Measurements from ENCODE around the gene SMCO2. TPM values are rescaled to one million over a fixed set of nuclear protein-coding genes. Genes with fewer than 3 reads are reported as not detected.

SMCO2 gene
- total RNA-seq, 1 donor from 2014 or later, result 0.46 TPM

DNA sequence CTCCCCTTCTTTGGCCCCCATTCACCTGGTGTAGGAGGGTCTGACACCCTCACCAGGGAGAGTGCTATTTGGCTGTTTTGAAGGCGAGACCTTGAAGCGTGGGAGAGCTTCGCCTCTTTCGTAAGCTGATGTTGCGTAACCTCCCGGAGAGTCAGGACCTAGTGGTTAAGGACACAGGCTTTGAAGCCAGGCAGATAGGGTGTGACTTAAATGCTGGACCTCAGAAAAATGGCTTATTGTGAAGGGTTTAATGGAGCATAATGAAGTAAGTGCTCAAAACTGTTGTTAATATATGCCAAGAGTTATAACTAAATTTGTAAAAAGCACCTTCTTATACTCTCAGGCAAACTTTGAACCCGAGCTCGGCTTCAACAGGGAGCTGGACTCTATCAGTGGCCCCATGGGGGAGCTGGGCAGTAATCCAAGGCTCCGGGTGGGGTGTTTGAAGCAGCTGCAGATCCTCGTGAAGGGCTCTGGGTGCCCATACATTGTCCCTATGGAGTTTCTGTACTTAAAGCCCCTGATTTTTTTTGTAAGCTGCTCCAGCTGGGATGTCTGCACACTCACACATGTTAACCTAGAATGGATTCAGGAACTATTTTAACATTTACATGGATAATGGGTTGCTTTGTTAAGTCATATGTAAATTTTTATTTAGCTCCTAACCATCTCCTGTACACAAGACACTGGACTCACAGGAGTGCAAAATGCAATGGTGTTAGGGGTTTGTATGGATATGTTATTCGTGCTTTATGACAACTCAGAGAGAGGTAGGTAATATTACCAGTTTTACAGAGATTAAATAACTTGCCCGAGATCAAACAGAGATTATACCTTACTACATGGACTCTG is 103.5 kb downstream of the SMCO2 start:
- H3K9me3 Mint-ChIP-seq (ENCODE audit: unreplicated experiment), result no peaks in the 10 kb centered on the region
- H3K4me3 Mint-ChIP-seq (ENCODE audit: unreplicated experiment), result no peak overlapping the region
- peaks cover 12% of the 10 kb centered on the region for H3K36me3 Mint-ChIP-seq (ENCODE audit: low read depth, unreplicated experiment)
- TF ChIP-seq, protein P1, sequence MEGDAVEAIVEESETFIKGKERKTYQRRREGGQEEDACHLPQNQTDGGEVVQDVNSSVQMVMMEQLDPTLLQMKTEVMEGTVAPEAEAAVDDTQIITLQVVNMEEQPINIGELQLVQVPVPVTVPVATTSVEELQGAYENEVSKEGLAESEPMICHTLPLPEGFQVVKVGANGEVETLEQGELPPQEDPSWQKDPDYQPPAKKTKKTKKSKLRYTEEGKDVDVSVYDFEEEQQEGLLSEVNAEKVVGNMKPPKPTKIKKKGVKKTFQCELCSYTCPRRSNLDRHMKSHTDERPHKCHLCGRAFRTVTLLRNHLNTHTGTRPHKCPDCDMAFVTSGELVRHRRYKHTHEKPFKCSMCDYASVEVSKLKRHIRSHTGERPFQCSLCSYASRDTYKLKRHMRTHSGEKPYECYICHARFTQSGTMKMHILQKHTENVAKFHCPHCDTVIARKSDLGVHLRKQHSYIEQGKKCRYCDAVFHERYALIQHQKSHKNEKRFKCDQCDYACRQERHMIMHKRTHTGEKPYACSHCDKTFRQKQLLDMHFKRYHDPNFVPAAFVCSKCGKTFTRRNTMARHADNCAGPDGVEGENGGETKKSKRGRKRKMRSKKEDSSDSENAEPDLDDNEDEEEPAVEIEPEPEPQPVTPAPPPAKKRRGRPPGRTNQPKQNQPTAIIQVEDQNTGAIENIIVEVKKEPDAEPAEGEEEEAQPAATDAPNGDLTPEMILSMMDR (IDR thresholded peaks at IDR 0.05; ENCODE audit: unreplicated experiment), result no peak
- no peak for DNase-seq (ENCODE audit: low spot score)
- peaks cover 48% of the 10 kb centered on the region for H3K4me1 Mint-ChIP-seq (ENCODE audit: unreplicated experiment)
- H3K27ac Mint-ChIP-seq (ENCODE audit: unreplicated experiment), result no peak overlapping the region
- H3K27me3 Mint-ChIP-seq (ENCODE audit: unreplicated experiment), result no peaks in the 10 kb centered on the region

DNA sequence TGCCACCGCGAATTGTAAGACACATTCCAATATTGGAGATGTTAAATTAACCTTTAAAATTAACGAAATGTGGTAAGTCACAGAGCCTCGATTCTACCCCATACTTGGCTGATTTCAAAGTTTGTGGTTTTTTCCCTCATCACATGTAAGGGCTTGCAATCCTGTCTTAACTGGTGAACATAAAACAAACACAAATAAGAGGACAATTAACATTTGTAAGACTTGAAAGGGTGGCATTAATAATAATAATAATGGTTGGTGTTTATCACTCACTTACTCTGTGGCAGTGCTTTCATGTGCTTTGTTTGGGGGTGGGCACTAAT is 104.1 kb downstream of the SMCO2 start:
- Mint-ChIP-seq H3K4me1 (ENCODE audit: unreplicated experiment) (peaks cover 53% of the 10 kb centered on the region), H3K4me3 (ENCODE audit: unreplicated experiment) (no peak overlapping the region), H3K27me3 (ENCODE audit: unreplicated experiment) (no peaks in the 10 kb centered on the region), H3K27ac (ENCODE audit: unreplicated experiment) (no peak overlapping the region), H3K36me3 (ENCODE audit: low read depth, unreplicated experiment) (peaks cover 12% of the 10 kb centered on the region), H3K9me3 (ENCODE audit: unreplicated experiment) (no peaks in the 10 kb centered on the region)
- DNase-seq (ENCODE audit: low spot score), result no peak
- TF ChIP-seq, protein P1 (IDR thresholded peaks at IDR 0.05; ENCODE audit: unreplicated experiment), result no peak

DNA sequence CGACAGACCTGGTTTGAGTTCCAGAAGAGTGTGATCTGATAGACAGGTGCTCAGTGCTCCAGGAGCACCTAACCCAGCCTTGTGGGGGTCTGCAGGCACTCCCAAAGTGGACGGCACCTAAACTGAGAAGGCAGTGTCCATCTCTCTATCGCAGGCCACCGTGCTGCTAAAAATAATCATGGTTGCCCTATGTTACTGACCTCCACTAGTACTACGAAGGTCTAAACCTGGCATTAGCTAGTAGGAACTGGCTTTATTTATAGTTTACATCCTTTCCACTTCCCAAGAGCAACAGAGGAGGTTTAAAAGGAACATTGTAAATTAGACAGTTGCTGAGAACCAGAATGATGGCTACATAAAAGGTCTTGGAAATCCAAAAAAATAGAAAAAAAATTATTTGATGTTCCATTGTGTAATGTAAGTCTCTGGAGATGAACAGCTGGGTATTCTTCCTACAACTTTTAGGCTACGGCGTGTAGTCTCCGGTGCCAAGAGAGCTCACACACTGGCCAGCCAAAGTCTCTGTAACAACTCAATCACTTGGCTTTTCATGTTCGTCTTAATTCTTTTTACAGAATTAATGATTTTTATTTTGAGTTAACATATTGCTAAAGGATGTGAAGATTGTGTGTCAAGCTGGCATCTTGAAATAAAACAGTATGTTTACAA is 104.8 kb downstream of the SMCO2 start:
- Mint-ChIP-seq H3K9me3 (ENCODE audit: unreplicated experiment) (no peaks in the 10 kb centered on the region), H3K27me3 (ENCODE audit: unreplicated experiment) (no peaks in the 10 kb centered on the region), H3K27ac (ENCODE audit: unreplicated experiment) (no peak overlapping the region), H3K4me1 (ENCODE audit: unreplicated experiment) (peaks cover 55% of the 10 kb centered on the region), H3K36me3 (ENCODE audit: low read depth, unreplicated experiment) (peaks cover 12% of the 10 kb centered on the region), H3K4me3 (ENCODE audit: unreplicated experiment) (no peak overlapping the region)
- TF ChIP-seq, protein P1 (IDR thresholded peaks at IDR 0.05; ENCODE audit: unreplicated experiment), result no peak
- no peak for DNase-seq (ENCODE audit: low spot score)

Other genes with a start within 250 kb of the SMCO2 start
- 30.8 TPM for gene STK38L, start 202.4 kb upstream of the SMCO2 start, total RNA-seq (ENCODE audit: unreplicated experiment)
- 7.9 TPM for gene BMAL2, start 113.9 kb upstream of the SMCO2 start, total RNA-seq (ENCODE audit: unreplicated experiment)
- 184 TPM for gene PPFIBP1, start 77.5 kb downstream of the SMCO2 start, total RNA-seq (ENCODE audit: unreplicated experiment)
- gene REP15, start 249.7 kb downstream of the SMCO2 start, total RNA-seq (ENCODE audit: unreplicated experiment), result 4.0 TPM